AG09309 (cell line): Measurements from ENCODE around the gene CLTA.

Experiments
- DNase-seq: peaks from one replicate; pipeline ENCODE4 v3.0.0-alpha.2; 2010; ENCODE audit warnings: low read depth
- H3K4me3 ChIP-seq: 2 replicates; pipeline ENCODE4 v1.5.1; 2011; ENCODE audit warnings: mild to moderate bottlenecking, low read depth, low read length, moderate library complexity; ENCODE audit not compliant: control insufficient read depth
- TF ChIP-seq, protein P1 (sequence below): IDR thresholded peaks from 2 replicates; pipeline ENCODE4 v1.5.1; 2011; ENCODE audit warnings: mild to moderate bottlenecking, low read depth, low read length, inconsistent platforms; ENCODE audit not compliant: insufficient read depth, control insufficient read depth; ENCODE audit errors: missing control alignments

The CLTA gene

DNA sequence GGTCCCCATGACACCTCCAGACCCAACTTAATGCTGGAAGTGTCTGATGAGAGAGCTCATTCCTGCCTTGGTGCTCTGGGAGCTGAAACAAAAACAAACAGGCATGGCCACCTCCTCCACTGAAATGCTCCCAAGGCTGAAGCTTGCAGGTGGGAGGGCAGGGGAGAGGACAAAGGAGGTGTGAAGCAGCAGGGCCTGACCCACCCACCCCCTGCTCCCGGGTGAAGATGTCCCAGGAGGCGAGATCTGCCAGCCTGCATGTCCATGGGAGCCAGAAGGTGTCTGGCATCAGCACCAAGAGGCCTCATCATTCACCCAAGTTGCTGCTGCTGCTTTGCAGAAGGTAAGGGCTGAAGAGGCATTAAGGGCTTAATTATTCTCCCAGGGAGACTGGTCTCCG, 25.7 kb upstream of the CLTA start:
- H3K4me3 ChIP-seq, result no peak overlapping the region
- no peak for DNase-seq
- TF ChIP-seq, protein P1, sequence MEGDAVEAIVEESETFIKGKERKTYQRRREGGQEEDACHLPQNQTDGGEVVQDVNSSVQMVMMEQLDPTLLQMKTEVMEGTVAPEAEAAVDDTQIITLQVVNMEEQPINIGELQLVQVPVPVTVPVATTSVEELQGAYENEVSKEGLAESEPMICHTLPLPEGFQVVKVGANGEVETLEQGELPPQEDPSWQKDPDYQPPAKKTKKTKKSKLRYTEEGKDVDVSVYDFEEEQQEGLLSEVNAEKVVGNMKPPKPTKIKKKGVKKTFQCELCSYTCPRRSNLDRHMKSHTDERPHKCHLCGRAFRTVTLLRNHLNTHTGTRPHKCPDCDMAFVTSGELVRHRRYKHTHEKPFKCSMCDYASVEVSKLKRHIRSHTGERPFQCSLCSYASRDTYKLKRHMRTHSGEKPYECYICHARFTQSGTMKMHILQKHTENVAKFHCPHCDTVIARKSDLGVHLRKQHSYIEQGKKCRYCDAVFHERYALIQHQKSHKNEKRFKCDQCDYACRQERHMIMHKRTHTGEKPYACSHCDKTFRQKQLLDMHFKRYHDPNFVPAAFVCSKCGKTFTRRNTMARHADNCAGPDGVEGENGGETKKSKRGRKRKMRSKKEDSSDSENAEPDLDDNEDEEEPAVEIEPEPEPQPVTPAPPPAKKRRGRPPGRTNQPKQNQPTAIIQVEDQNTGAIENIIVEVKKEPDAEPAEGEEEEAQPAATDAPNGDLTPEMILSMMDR, result no peak

DNA sequence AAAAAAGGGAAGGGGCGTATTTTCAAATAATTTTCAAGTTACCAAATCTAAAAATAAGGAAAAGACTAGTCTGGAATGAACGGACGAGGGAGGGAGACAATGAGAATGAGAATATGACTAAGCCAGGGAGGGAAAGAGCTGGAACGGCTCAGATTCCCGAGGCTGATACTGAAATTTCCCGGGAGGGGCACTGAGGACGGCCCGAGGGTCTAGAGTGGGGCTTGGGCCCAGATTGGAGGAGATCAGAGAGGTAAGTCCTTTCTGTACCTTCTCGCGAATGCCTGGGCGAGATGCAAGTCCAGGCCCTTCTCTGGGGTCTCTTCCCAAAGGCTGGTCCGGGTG, 24.9 kb upstream of the CLTA start:
- DNase-seq, result no peak
- TF ChIP-seq, protein P1, result no peak
- peak overlapping the region; percentile 50 for H3K4me3 ChIP-seq

DNA sequence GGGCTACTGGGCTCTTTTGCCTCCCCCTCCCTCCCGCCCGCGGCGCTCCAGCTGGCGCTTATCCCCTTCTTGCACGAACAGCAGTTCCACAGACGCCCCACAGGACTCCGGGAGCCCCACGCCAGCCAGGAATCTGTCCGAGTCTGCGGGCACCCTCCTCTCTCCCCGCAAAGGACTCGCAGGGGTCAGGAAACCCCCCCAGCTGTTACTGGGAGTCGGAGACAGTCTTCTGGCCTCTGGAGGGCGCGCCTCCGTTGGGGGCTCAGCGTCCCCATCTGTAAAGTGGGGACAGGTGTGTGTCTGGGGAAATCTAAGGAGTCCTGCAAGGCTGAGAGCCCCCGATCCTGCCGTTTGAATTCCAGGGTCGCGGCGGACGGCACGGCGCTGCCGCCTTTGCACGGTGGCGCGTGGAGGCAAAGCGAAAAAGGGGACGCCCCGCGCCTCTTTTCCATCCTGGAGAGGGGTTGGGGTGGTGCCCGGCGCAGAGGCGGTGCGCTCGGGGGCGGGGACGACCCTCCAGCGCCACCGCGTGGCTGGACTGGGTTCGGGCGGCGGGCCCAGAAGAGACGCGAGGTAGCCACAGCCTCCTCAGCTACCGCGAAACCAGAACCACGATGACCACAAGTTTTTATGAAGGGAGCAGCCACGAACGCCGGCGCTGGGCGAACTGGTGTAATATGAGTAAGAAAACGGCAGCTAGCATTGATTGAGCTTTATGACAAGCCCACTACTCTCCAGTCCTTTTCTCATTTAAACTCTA, 24.4 kb upstream of the CLTA start:
- DNase-seq, result no peak
- peak overlapping the region; percentile 50 for H3K4me3 ChIP-seq
- TF ChIP-seq, protein P1, result peak; percentile 77

DNA sequence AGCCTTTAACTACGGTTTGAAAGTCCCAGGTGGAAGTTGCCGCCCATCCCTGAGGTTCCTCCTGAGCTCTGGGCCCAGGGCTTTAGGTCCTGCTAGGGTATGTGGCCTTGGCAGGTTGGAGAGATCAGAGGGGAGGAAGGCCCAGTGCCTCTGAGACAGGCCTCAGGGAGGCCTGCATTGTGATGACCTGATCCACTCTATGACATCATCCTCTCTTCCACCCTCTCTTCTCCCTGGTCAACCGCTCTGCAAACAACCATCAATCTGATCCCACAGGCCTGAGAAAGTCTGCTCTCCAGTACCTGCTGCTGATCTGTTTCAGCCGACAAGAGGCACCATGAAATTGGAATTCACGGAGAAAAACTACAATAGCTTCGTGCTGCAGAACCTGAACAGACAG, 21.6 kb upstream of the CLTA start, which contains the start of gene CCIN:
Gene CCIN, plus strand, starts transcription at position 223 of the 400 bp plus-strand sequence. Its CDS starts 115 bp downstream, at position 338.
- TF ChIP-seq, protein P1, result no peak
- no peak for DNase-seq
- H3K4me3 ChIP-seq, result no peak within 1 kb of the TSS

DNA sequence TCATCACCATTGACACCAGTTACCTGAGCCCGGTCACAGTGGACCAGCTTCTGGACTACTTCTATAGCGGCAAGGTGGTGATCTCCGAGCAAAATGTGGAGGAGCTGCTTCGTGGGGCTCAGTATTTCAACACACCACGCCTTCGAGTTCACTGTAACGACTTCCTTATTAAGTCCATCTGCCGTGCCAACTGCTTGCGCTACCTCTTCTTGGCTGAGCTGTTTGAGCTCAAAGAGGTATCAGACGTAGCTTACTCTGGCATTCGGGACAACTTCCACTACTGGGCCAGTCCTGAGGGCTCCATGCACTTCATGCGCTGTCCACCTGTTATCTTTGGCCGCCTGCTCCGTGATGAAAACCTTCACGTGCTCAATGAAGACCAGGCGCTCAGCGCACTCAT, 21.0 kb upstream of the CLTA start:
- no peak for DNase-seq
- no peak overlapping the region for H3K4me3 ChIP-seq
- TF ChIP-seq, protein P1, result no peak

DNA sequence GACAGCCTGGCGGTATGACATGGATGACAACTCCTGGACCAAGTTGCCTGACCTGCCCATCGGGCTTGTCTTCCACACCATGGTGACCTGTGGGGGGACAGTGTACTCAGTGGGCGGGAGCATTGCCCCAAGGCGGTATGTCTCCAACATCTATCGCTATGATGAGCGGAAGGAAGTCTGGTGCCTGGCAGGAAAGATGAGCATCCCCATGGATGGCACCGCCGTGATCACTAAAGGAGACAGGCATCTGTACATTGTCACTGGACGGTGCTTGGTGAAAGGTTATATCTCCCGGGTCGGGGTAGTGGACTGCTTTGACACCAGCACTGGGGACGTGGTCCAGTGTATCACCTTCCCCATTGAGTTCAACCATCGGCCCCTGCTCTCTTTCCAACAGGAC, 20.2 kb upstream of the CLTA start:
- H3K4me3 ChIP-seq, result no peak overlapping the region
- no peak for DNase-seq
- TF ChIP-seq, protein P1, result no peak
